Activated naive CD8-positive, alpha-beta T cell treated with anti-CD3 and anti-CD28 coated beads, Interleukin-2, amount 50 U/mL, for 16 hours (primary cell): ENCODE measurements around the gene TENM4.

Experiments
- DNase-seq: peaks from one replicate; pipeline ENCODE4 v3.0.0-alpha.2; 2020; ENCODE audit warnings: low read depth, low spot score

Gene TENM4

DNA sequence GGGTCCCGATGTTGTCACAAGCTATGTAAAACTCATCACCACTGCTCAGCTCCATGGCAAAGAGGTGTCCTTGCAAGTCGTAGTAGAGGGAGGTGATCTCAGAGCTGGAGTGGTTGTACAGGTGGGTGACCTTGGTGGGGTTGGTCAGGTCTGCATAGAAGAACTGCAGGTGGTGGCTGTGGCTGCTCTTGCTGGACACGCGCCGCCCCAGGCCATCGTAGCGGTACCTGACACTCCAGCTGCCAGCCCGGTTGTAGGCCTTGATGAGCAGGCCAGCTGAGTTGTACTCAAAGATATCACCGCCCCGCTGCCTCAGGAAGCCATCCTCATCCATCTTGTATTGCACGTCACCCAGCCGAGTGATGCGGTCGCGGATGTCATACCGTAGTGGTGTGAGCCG, 771.6 kb downstream of the TENM4 start:
- no peak for DNase-seq

DNA sequence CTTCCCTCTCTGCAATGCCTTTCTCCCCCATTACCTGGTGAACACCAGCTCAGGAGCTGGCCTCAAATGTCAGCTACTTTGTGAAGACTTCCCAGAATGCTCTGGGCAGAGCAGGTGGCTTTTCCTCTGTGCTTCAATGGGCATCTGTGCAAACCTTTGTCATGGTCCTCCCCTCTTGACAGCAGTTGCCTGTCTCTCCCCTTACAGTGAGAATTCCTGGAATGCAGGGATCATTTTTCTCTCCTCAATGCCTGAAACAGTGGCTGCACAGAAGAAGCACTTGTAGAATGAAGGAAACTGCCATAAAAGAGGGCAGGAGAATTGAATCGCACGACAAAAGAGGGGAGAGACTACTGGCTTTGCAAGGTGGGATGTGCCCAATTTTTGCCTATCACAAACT, 773.4 kb downstream of the TENM4 start:
- DNase-seq = no peak

DNA sequence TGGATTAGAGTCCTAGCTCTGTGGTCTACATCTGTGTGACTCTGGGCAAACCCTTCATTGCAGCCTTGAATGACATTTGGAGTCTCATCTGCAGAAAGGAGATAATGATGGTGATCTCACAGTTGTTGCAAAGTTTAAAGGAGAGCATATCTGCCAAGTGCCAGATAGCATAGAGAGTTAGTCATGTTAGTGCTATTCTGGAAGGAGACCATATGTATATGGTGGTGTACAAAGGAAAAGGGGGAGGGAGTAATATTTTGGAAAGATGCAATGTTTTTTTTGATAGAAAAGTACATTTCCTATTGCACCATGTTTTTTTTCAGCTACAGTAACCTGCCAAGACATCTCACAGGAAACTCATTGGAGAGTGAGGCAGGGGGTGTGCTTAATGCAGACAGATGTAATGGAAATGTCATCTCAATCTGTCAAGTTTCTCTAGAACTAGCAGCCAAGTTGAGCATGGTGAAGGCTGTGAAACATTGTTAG, 774.1 kb downstream of the TENM4 start:
- DNase-seq = no peak

DNA sequence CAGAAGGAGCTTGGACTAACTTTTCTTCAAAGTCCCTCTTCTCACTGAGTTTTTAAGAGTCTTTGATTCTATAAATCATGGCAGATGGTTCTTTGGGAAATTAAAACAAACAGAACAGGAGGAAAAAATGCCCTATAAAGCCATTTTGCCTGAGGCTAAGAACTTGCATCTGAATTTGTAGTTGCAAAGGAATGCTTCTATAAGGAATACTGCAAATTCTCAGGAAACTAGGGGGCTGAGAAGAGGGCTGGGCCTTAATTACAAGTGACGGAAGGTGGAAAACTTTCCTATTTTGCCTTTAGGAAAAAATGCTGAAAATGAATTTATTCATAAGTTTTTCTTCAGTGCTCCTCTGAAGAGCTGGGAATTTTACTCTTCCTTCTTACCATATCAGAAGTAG, 776.2 kb downstream of the TENM4 start:
- DNase-seq = no peak

DNA sequence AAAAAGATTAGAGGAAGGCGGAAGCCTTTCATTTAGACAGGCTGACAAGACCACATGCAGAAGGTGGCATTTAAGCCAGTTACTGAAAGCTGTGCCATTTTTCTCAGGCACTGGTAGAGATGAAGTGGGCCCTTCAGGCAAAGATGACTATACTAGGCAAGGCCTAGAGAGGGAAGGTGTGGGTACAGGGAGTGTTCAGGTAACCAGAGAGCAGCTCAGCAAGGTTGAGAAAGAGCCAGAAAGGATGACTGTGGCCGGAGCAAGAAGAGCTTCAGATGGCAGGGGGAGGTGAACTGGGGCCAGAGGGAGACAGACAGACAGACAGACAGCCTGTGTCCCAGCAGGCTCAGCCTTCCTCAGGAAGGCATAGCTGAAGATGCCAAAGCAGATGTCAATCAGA, 778.0 kb downstream of the TENM4 start:
- no peak for DNase-seq

DNA sequence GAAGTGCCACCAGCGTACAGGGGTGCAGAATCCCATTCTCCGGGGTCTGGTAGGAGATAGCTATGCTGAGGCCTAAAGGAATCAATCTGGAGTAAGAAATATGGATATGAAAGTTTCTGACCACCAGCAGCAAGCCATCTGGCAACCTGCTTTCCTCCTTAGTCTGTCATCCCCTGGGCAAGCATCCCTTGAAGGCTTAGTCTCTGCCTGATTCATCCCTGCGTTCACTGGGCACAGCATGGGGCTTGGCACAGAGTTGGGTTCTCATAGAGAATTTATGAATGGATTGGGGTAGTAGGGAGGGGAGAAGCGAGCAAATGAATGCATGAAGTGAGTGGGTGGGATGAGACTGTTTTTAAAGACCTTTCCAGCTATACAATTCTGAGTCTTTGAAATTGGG, 780.4 kb downstream of the TENM4 start:
- no peak for DNase-seq

DNA sequence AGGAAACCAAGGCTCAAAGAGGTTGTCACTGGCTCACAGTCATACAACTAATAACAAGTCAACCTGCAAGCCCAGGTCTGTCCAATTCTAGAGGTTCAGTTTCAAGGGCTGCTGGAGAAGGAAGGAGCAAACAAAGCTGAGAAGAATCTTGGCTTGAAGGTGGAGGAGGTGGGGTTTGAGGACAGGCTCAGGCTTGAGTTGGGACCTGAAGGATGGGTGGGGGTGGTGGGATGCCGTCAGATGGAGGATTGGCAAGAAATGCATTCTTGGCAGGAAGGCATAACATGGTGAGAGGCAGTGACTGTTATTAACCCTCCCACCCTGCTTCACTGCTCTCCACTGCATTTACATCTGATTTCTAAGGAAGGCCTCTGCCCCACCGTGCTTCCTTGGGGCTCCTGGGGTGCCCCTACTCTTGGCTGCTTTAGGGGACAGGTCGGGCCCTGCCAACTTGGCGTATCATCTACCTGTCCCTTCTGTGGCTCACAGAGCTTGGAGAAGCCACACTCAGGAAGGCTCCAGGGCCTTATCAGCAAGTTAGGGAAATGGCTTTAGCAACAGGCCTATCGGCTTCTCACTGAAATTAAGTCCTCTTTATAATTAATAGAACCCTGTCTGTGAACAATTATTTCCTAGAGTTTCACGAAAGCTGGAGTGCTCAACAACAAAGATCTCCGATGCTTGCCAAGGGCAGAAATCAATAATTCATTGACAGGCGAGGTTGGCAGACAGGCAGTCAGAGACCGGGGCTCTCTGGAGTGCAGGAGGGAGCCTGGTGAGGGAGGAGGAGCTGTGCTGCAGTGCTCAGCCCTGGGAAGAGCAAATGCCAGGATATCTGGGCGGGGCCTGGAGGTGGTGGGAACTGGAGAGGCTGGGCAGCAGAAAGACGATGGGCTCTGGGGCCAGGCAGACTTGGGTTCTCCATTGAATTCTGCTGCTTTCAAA, 781.2 kb downstream of the TENM4 start:
- DNase-seq = no peak

DNA sequence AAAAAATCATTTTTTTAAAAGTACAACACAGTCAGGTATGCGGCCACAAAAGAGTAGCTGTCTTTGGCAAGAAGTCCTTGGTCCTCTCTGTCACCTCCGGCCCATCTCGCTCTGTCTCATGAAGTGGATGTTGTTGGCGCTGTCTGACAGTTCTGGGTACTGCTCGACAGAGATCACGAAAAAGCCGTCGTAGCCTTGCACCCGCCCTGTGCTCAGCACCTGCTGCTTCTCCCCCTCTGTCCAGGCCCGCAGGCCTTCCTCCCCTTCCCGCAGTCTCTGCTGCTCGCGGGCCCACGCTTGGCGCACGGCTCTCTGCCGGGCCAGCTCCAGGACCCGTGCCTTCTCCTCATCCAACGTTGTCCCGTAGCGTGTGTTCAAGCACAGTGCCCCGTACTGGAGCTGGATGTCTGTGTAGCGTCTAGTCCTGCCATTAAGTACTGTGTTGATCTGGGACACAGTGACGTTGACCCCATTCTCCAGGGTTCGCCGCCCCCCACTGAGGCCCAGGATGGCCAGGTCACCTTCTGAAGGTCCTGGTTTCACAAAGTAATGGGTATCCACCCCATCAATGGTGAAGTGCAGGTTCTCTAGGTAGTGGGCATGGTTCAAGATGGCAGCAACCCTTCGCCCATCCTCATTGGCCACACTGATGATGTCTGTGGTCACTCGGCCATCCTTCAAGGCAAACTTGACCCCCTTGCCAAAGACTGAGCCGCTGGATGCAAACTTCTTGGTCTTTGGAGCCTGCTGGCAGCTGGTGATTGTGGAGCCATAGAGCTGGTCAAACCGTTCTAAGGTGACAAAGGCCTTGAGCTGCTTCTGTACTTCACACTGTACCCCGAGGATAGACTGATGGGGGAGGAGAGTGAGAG, 782.6 kb downstream of the TENM4 start:
- DNase-seq = no peak

DNA sequence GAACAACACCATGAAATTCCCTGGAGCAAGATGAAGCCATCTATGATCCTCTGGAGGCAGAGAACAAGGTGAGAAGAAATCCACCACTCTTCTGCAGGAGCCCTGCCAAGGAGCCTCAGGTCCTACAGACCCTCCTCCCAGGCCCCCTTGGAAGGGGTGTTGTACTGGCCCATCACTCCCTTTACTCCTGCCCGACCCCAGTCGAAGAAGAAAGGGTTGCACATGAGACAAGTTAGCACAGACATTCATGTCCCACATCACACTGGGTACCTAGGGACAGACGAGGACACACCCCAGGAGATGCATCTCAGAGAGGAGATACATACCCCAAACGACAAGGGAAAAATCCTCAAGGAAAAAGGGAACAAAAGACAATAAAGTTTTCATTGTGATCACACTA, 783.4 kb downstream of the TENM4 start:
- no peak for DNase-seq

DNA sequence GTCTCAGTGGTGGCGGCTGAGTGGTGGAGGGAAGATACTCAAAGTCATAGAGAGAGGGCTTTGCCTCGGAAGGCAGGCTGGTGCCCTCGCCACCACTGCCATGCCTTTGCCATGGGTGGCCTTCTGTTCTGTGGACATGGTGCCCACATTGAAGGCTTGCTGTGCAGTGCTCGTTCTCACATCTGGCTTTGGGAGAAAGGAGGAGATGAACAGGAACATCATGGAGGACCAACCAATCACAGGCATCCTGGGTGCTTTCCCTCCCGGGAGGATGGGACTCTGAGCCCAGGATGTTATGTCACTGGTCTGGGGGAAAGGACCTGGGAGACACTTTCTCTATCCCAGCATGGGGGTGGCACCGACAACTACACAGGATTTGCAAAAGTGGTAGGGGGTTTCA, 783.8 kb downstream of the TENM4 start:
- no peak for DNase-seq

DNA sequence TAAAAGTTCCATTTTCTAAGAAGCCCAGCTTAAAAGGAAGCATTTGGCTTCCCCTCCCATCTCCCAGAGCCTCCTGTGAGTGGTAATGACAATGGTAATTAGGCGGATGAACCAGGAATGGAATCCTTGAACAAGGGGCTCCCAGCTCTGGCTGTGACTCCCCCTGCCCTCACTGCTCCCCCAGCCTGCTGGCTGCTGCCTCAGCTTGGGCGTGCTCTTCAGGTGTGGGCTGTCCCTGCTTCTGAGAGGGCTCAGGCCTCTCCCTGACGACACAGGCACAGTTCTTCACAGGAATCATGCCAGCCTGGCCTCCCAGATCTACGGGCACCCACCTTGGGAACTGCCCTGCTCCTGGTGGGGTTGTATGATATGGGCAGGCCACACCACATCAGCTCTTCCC, 784.5 kb downstream of the TENM4 start:
- DNase-seq = no peak

DNA sequence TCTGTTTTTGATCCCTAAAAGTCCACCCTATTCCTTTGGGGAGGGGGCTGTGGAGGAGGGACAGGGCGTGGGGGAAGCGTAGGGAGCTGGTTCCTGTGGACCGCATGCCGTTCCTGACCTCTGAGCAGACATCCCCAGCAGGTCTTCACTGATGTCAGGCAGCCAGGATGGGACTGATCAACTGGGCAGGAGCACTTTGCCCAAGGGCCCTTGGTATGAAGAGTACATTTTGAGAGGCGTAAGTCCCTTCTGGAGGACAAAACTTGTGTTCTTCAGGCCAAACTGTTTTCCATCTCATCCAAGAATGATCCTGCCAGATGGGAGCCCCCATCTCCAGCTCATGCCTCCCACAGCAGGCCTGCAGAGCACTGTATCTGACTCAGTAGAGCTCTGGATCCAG, 785.3 kb downstream of the TENM4 start:
- DNase-seq = no peak

DNA sequence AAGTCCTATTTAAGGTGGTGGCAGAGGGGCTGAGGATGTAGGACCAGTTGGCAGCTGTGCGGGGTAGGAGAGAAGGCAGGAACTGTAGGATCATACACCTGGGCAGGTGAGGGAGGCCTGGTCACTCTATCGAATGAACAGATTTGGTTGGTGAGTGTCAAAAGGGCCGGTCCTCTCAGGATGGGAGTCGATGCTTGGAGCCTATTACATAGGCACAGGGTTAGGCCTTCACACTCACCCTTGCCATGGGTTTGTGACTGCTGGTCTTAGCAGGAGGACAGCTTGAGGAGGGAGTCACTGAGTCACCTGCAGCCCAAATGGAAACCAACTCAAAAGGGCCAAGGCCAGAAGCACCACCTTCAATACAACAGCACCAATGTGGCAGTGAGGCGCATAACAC, 786.0 kb downstream of the TENM4 start:
- no peak for DNase-seq

DNA sequence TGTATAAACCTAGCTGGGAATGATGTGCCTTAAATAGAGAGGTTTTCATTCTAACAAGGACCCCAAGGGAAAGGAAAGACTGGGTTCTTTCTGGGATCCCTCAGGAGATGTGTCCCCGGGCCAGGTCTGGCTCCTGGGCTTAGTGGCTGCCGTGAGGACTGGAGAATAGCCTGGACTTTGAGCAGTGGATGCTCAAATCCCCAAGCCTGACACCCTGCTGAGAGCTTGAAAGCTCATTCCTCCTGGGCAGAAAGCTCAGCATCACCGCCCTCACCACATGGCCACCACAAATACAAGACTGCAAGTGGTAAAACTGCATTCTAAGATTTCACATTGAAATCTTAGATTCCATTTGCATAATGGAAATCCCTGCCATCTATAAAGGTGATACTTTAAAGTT, 786.8 kb downstream of the TENM4 start:
- no peak for DNase-seq

DNA sequence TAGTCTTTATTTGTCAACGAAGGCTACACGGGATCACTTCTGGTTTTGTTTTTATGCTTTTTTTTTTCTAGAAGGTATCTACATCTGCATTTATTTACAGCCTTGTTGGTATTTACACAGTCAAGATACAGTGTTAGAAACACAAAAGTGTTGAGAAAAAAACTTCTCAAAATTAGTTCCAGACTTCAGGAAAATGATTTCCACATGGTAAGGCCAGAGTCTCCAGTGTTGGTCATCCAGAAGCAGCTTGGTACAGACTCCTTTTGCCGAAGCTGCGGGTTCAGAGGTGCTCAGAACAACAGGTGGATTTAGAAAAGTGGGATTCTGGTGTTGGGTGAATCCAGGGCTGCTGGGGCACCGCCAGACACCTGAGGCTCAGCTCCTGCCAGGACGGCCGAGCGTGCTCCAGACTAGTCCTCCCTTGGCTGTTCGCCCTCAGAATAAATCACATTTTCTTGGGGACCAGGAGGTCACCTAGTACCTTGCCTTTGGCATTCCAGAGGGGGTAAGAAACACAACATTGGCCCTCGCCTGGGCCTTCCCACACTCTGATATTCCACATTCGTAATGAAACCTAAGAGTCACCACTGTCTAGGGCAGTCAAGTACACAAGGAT, 787.4 kb downstream of the TENM4 start:
- no peak for DNase-seq

DNA sequence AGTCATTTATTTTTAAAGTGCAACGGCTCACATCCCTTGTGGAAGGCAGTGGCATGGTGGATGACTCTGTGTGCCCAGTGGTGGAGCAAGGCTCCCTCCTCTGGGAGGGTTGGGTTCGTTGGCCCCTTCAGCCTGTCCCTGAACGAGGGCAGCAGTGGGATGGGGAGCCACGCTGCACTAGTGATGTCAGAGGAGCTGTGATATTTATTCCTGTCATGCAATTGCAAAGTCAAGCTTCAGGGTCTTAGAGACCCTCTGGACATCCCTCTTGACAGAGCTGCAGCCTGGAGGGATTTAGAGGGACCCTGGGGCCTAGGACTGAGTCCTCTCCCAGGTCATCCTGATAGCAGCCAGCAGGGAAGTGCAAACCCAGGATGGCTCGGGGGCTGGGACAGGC, 788.0 kb downstream of the TENM4 start:
- no peak for DNase-seq

DNA sequence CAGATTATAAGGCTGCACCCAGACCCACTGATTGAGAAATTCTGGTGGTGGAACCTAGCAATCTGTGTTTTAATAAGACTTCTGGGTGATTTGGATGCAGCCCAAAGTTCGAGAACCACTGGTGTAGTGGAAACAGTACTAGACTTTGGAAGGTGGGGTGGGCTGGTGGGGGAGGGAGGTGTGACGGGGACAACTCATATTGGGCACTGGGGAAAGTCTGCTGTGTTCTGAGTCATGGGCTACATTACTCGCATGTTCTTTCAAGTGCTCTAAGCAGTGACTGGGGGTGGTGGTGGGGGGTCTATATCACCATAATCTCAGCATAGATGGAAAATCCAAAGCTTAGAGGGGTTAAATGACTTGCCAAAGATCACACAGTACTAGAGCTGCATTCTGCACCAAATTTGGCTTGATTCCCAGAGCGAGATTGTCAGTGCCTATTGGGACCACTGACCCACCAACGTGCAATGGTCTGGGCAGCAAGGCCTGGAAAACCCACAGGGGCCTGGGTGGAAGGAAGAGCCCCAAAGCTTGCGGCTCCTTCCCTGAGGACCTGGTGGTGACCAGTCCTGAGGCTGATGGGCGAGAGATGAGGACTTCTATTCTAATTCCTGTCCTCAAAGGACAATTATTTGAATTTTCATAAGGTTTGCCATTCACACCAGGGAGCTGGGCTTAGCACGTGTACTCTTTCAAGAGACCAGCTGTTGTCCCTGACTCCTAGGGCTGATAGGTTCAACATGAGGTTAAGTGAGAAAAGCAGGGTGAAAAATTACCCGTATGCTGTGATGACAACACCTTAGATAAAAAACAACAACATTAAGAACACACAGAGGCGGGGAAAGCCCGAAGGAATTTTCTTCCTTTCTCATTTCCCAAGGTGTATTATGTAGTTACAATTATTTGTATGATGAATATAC, 788.6 kb downstream of the TENM4 start:
- no peak for DNase-seq

DNA sequence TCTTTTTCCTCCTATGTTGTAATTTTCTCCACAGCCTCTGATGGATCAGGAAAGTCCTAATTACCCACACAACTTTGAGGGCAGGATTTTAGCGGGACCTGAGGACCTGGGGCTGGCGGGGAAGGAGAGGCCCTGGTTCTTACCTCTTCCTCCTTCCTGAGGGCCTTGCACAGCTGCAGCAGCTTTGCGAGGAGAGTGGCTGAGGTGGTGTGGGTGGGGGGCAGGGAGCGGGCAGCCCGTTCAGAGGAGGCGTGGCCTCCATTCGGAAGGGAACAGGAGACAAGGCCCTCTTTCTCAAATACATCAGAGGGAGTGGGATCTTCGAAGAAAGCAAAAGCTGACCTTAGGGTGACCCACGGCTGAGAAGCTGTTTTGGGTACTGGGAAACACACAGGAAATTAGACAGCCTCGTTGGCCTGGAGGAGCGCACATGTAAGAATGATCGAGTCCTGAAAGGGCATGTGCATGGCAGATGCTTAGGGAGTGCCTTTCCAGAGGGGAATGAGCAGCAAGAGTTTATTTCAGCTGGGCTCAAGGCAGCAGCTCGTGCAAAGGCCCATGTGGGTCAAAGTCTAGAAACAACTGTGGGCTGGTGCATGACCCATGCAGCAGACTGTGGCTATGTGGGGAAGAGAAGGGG, 789.6 kb downstream of the TENM4 start:
- no peak for DNase-seq

DNA sequence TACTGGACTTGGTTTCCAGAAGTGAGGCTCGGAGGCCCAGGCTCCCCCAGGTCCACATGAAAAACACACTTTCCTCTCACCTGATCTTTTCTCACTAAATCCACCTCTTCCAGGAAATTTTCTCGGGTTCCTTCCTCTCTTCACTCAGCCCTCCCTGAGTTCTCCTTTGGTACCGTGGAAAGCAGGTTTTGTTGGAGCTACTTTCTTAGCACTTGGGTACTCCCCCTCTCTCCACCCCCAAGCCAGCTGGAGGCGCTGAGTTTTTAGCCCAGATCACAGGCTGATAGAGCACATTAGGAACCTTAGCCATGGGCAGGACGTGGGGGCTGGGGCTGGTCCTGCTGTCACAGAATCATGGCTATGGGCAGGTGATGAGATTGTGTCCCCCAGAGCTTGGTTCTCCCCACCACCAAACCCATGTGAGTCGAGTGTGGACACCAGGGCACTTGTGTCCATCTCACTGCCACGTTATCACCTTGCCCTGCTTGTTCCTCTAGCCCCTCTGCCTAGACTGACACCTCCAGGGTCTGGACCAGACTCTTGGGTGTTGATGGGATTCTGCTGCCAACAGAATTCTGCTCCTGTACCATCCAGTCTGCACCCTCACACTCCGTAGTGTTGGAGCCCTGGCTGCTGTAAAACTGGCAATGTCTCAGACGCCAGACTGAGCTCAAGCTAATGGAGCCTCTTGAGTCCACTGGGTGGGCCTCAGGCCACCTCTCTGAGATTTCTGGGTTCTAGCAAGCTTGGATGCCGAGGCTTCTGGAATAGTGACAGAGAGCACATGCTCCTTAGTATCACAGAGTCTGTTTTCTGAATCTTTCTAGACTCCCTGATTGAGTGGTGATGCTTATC, 791.2 kb downstream of the TENM4 start:
- no peak for DNase-seq
